Stimulated activated naive CD4-positive, alpha-beta T cell (primary cell): ENCODE measurements around the gene GJB2.
"Not testable (repeated sequence)": the region's sequence is repeated elsewhere in the genome, so short reads cannot be mapped to it uniquely, and the experiment has no call there.

ENCODE experiments used
- DNase-seq, 6 experiments: peaks; one replicate each; lab custom pipeline; 2025; lab: John Stamatoyannopoulos, UW

GJB2 gene

DNA sequence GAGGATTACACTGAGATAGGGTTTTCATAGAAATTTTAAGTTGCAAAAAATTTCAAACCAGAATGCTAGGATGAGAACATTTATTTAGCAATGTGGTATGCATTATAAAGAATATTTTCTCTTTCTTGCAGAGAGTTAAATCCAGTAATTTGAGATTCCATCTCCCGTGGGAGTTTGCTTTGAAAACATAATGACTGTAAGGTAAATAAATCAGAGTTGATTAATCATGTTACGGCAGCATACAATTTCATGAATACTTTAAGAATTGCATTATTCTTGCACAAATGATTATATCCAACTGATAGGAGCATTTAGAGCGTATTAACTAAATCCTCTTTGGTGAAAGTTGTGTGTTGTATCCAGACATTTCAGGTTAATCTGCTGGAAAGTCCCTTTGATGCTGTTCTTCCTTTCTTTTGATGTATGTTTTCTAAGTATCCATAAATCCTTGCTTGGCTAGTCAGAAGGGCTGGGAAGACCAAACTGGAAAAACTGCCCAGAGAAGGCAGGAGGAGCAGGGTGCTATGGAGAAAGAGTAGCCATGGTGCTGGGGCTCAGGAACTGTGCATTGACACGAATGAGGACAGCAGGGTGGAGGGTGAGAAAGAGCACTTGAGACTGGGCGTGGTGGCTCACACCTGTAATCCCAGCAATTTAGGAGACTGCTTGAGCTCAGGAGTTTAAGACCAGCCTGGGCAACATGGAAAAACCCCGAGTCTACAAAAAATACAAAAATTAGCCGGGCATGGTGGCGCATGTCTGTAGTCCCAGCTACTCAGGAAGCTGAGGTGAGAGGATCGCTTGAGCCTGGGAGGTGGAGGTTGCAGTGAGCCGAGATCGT lies 27.1 kb downstream of the GJB2 start:
- DNase-seq, result no peak

DNA sequence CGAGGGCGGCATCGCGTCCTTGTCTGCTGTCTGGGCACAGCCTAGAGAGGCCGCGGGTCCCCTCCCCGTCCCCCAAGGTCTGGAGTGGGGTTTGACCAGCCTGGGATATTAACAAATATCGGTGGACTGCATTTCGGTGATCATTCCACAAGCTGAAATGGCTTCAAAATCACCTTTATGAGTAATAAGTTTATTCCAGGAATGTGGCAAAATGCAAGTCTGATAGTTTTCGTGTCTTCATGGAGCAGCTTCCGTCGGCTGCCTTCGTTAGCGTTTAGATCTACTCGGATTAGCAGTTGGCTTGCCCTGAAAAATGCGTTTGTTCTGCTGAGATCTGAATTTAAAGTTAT lies 30.8 kb downstream of the GJB2 start:
- no peak for DNase-seq

DNA sequence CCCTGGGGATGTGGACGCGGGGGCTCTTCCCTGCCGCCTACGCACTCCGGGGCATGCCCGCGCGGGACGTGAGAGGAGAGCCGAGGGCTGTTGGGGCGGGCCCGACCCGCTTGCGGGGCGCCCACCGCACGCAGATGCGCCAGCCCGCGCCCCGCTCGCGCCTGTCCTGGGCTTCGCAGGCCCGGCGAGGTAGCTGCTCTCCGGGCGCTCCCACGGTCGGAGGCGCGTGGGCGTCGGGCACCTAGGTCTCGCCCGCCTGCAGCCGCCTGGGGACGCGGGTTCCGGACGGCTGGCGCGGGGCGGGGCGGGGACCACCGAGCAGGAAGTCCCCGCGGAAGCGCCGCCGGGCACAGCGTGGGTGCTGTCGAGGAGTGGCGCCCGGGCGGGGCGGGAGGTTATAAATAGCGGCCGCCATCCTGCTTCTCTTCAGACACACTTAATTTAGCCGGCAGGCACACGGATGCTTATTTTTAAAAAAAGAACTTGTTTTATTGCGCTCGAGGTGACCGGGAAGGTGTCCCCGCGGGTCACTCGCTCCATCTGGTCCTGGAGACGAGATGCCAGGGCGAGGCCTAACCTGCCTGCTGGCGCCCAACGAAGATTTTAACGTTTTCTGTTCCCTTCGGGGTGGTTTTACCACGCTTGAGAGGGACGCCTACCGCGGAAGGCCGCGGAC lies 31.3 kb downstream of the GJB2 start:
- DNase-seq, result peak in 5 of 6 experiments; percentile 7 to 38 (median 30)

DNA sequence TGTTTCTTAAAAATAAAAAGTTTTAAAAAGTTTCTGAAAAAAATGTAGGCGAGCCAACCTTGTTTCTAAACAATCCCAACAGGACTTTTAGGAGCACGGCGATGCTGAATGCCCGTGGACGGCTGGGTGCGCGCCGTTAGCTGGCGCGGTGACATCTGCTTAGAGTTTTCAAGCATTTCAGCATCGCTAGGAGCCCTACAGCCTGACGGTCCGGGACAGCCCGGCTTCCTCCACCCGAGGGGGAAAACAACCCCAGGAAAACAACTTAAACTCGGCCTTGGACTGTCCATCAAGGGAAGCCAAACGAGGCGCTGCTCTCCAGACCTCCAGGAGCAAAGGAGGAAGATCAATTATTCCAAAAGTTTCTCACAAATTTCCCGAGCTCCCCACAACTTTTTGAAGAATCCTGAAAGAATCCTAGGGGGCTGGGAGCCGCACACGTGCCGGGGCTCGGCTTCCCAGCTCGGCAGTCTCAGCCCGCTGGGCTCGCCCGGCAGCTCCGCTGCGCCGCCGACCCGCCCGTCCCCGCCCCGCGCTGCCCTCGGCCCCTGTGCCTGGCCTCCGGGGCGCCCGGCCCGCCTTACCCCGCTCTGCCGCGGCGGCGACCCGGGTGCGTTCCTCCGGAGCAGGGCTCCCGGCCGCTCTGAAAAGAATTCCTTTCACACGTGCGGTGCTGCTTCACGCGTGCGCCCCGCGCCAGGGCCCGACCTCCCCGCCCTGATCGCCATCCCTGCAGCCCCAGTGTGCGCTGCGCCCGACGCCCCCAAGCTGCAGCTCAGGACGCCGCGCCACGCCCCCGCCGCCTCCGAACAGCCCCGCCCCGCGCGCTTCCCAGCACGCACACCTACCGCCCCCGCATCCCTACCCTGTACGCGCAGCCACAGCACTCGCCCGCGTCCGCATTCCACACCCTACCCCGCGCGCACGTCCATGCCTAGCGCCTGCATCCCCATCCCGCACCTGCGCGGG lies 32.1 kb downstream of the GJB2 start, which contains the start of gene GJA3:
Gene GJA3, minus strand, starts transcription at position 747 of the 969 bp plus-strand sequence. CDS start 17,764 bp downstream, outside the sequence.
- peak; percentile 12 to 38 (median 34) for DNase-seq

DNA sequence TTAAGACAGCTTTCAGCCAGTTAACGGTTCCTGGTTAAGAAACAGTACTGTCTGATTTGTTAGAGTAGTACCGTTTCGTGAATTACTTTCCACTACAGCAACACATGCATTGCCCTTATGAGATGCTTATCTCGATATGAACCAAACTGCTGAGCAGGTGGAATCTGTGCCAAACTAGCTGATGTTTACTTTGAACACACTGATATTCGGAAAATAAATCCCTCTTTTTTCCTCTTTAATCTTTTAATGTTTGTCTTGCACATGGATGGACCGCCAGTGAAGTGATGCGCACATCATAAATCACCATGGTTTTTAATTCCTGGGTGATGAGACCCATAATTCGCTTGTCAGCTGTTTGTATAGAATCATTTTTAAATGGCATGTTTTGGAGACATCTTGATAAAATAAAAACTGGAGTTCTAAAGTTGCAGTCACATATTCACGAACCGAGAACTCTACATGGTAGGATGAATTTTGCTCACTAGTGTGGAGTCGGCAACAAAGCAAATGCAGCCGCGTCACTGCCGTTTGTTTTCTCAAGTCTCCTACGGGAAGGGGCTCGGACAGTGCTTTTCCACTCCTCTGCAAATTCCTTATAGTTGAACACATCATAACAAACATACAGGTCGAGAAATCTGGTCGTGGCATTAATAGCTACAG lies 33.0 kb downstream of the GJB2 start:
- no peak for DNase-seq

DNA sequence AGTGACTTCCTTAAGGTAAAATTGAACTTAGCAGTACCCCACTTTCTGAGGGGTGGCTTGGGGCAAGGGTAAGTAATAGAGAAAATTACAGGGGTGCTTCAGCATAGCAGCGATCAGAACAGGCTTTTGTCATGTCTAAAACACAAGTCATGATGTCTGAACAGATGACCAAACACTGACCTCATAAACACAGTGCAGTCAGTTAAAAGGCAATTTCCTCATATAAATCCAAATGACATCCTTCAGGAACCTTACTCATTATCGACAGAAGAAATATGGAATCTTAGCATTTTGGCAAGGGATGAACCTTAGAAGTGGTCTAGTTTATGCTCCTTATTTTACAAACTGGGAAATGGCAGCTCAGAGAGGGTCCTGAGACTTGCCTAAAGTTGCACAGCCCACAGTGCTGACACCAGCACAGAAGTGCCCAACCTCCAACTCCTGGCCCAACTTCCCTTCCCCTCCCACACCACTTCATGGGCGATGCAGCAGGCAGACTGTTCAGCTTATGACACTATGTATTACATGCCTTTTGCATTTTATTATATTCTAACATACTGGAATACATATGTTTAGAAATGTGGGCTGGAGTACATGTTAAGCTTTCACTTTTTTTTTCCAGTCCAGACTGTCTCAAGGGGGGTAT lies 35.5 kb downstream of the GJB2 start:
- no peak for DNase-seq

DNA sequence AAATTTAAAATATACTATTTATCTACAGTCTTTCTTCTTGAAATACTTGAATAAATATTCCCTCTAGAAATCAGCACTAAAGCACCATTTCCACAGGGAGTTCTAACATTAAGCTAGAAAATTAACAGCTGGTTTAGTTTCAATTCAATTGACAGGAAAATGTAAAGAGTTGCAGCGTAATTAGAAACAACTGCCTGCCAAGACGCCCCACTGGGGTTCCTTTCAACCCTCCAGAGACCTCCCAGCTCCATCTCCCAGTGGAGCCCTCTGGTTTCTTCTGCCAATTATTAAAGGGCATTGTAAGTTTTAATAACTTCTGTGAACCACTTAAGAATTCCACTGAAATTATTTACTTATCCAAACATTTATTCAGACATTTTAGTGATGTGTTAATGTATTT lies 36.0 kb downstream of the GJB2 start:
- DNase-seq, result no peak

DNA sequence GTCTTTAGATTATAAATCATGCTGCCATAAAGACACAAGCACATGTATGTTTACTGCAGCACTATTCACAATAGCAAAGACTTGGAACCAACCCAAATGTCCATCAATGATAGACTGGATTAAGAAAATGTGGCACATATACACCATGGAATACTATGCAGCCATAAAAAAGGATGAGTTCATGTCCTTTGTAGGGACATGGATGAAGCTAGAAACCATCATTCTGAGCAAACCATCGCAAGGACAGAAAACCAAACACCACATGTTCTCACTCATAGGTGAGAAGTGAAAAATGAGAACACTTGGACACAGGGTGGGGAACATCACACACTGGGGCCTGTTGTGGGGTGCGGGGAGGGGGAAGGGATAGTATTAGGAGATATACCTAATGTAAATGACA lies 39.4 kb downstream of the GJB2 start:
- not testable (repeated sequence) for DNase-seq

DNA sequence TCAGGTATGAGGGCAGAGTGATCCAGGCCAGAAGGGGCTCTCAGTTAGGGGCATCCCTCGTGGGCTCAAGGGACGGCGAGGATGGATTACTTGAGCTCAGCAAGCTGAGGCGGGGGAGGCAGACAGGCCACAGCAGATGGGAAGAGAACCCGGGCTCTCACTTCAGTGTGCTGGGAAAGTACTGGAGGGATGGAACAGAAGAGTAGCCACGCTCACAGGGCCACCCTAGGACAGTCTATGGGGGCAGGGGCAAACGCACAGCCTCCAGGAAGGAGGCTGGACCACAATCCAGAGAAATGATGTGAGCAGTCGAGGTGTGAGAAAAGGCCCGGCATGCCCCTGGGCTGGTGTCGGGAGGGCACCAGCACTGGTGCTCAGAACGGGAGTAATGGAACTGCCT lies 41.1 kb downstream of the GJB2 start:
- no peak for DNase-seq

DNA sequence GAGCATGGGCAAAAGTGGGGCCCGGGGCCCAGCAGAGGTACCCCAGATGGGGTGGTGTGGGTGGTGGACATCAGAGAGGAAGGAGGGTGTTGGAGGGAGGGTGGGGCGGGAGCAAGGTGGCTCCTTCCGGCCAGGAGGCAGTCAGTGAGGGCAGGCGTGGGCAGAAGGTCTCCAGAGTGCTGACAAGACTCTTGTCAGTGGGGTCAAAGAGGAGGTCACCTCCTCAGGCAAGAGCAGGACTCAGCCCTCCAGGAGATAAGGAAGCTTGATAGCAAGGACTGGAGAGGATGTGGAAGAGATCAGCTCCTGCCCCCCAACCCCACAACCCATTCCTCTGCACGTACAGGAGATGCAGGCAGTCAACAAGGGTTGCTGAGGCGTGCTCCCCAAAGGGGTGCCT lies 41.7 kb downstream of the GJB2 start:
- no peak for DNase-seq

DNA sequence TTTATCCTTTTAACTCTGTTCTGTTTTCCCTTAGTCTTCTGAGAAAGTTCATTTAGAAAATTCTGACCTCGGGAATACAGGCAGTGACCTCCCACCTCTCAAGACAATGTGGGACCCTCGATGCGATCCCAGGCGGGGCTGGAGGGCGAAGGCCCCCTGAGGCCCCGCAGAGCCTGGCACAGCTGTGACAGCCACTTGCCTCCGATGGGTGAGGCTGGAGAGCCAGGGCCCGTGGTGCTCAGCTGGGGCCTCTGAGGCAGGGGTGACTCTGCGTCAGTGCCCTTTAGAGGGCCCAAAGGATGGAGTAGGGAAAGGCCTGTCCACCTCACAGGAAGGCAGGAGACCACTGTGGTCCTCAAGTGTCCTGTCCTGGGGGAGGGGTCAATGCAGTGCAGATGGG lies 42.2 kb downstream of the GJB2 start:
- no peak for DNase-seq

DNA sequence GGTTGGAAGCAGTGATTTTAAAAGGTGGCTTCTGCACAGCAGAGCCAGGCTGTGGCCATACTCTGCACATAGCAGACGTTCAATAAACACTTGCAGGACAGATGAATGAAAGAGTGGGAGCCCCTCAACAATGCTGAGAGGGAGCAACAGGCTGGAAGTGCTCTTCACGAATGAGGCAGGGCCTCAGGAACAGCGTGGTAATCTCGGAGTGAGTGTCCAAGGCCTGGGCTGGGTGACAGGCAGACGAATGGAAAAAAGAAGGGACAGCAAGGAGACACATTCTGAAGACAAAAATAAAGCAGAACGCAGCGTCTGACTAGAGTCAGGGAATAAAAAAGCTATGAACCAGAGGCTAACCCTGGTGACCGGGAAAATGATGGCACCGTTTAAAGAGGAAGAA lies 43.0 kb downstream of the GJB2 start:
- DNase-seq, result no peak

DNA sequence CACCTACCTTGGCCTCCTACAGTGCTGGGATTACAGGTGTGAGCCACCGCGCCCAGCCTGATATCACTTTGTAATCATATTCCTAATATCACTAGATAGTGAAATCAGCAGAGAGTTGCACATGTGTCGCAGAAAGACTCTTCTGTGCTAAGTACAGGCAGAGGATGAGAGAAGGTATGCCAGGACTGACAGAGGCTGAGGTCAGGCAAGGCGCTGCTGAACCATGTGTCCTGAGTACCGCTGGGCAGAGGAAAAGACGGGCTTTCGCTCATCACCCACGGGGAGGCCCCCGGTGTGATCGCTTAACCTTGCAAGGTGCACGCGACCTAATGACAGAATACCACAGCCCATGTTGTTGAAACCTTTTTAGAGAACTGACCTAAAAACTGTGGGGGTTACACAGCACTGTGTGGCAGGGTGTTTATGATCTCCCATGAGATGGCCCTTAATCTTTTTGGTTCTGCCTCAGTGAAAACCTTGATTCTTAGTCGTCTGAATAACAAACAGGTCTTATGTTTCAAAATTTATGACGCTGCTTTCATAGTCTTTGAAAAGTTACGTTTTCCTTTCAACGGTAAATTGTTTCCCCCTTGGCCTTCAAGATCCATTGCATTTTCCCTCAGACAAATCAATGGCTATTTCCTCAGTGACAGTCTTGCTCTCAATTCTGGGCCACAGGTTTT lies 44.1 kb downstream of the GJB2 start:
- DNase-seq, result no peak

DNA sequence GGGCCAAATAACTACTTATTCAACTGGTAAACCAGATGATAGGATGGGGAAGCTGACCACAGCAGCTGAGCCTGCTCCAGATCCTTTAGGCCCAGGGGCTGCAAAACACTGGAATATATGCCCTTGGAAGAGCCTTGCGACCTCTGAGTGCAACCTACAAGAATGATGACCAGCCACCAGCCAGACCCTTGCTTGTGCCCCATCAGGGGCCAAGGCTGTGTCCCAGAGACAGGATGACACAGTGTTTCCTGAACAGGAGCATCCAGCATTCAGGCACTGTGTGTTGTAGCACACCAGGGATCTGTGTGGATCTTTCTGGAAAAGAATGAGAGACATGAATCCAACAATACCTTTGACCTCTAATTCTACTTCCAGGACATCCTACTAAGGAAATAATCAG lies 46.4 kb downstream of the GJB2 start:
- no peak for DNase-seq

DNA sequence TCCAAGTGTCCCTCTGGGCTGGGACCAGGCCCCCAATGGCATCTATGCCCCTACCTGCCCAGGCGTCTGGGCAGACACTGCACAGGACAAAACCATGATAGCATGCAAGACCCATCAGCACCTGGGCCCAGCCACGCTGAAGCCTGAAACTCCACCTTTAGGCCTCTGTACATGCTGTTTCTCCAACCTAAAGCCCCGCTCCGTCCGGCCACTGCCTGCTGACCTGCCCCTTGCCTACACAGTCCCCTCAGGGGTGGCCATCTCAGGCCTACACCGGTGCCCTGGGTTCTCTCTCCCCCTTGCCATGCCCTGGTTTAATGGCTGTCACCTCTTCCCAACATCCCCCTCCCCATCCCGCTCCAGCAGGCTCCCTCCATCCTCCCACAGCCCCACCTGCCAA lies 47.2 kb downstream of the GJB2 start:
- no peak for DNase-seq

DNA sequence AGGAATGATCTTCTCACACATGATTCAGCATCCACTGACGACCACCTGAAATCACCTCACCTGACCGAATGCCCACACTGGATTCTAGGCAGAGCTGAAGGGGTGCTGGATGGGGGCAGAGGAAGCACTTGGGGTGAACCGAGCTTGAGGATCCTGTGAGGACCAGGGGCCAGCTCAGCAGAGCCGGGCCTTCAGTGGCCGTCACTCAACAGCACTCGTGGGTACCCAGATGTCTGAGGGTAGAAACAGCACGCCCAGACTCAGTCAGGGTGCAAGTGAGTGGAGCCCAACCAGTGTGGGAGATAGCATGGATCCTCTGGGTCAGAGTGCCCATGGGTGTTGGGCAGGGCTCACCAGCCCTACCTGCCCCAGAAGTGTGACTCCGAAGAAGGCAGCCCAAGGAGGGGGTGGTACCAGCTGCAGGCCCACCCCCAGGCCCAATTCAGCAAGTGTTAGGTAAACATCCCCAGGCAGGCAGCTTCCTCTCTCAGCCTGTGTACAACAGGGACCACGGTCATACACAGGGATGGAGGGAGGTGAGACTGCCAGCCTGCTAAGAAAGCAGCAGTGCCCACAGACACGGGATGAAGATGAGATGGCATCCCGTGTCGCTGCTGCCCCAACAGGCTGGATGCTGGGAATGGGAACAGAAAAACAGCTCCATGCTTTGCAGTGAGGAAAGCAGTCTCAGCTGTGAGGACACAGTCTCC lies 48.4 kb downstream of the GJB2 start:
- no peak for DNase-seq

DNA sequence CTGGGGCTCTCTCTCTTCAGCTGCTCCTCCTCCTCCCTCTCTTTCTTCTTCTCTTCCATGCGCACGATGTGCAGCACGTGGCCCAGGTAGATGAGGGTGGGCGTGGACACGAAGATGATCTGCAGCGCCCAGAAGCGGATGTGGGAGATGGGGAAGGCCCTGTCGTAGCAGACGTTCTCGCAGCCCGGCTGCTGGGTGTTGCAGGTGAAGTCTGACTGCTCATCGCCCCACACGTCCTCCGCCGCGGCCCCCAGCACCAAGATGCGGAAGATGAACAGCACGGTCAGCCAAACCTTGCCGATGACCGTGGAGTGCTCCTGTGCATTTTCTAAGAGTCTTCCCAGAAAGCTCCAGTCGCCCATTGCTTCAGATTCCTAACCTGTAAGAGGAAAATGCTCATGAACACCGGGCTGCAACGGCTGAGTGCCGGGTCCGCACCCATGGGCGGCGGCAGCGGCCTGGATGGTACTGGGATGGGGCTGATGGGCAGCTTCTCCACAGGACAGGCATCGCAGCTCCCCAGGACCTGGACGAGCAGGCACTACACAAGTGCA lies 49.7 kb downstream of the GJB2 start:
- DNase-seq, result no peak

DNA sequence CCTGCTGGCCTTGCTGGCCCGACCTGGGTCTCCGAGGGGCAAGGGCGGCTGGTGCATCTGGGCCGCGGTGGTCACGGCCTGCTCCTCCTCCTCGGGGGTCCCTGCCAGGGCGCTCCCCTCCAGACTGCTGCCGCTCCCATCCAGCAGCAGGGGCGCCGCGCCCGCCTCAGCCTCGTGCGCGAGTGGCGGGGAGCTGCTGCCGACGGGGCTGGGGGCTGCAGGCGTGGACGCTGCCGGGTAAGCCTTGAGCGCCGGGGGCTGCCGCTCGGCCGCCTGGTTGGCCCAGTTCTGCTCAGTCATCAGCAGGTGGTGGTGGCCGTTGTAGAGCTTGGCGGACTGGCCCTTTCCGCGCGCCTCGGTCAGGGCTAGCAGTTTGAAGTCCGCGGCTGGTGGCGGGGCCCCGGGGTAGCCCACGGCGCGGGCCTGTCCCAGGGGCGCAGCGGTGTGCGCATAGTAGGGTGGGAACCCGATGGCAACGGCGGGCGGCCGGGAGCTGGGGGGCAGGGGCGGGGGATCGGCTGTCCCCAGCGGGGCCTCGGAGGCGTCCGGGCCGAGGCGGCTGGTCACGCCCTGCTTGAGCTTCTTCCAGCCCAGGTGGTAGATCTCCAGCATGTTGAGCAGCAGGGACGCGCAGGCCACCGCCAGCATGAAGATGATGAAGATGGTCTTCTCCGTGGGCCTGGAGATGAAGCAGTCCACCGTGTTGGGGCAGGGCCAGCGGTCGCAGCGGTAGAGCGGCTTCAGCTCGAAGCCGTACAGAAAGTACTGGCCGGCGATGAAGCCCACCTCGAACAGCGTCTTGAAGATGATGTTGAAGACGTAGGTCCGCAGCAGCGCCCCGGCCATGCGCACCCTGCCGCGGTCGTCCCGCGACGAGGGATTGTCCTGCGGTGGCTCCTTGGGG lies 50.5 kb downstream of the GJB2 start:
- no peak for DNase-seq
